Liver (tissue), 9 donors: ENCODE results near the gene TP53AIP1. TPM values are rescaled to one million over a fixed set of nuclear protein-coding genes. Genes with fewer than 3 reads are reported as not detected.

Source experiments
- DNase-seq: peaks from one replicate; pipeline ENCODE4 v3.0.0-alpha.2; 2017; ENCODE audit warnings: low spot score
- H3K27ac ChIP-seq, 2 donors: one replicate each; pipeline ENCODE4 v1.7.0; 2013; ENCODE audit warnings: inconsistent platforms in 2 of 2, low read length in 2 of 2, control low read depth in 1 of 2, low read depth in 1 of 2, mild to moderate bottlenecking in 1 of 2
- H3K27me3 ChIP-seq, 4 donors: one replicate each; pipeline versions ENCODE4 v1.6.1 to v1.7.0; 2013; ENCODE audit warnings: low read length in 3 of 4, inconsistent platforms in 1 of 4, mild to moderate bottlenecking in 1 of 4, moderate library complexity in 1 of 4; ENCODE audit not compliant: control insufficient read depth in 4 of 4, insufficient read depth in 4 of 4
- H3K36me3 ChIP-seq, 4 donors: one replicate each; pipeline versions ENCODE4 v1.6.1 to v1.7.0; 2013; ENCODE audit warnings: low read length in 3 of 4, mild to moderate bottlenecking in 3 of 4, low read depth in 1 of 4, moderate library complexity in 1 of 4; ENCODE audit not compliant: control insufficient read depth in 4 of 4, insufficient read depth in 3 of 4
- H3K4me1 ChIP-seq, 4 donors: one replicate each; pipeline versions ENCODE4 v1.6.1 to v1.7.0; 2013; ENCODE audit warnings: low read length in 3 of 4, mild to moderate bottlenecking in 3 of 4, moderate library complexity in 1 of 4; ENCODE audit not compliant: control insufficient read depth in 4 of 4, insufficient read depth in 4 of 4
- H3K4me3 ChIP-seq, 3 donors: one replicate each; pipeline versions ENCODE4 v1.6.1 to v1.7.0; 2013; ENCODE audit warnings: low read length in 3 of 3, control low read depth in 1 of 3, low read depth in 1 of 3, mild to moderate bottlenecking in 1 of 3
- H3K9ac ChIP-seq, 2 donors: one replicate each; pipeline ENCODE4 v1.7.0; 2013; ENCODE audit warnings: low read length in 2 of 2, mild to moderate bottlenecking in 2 of 2, moderate library complexity in 2 of 2, control low read depth in 1 of 2, low read depth in 1 of 2
- H3K9me3 ChIP-seq, 4 donors: one replicate each; pipeline versions ENCODE4 v1.6.1 to v1.7.0; 2013; ENCODE audit warnings: low read length in 3 of 4; ENCODE audit not compliant: control insufficient read depth in 4 of 4
- EGR1 ChIP-seq, 2 donors: IDR thresholded peaks; 2 replicates each; pipeline ENCODE4 v1.6.1; 2016 to 2018; ENCODE audit warnings: antibody characterized with exemption in 2 of 2, low read depth in 2 of 2
- FOXA1 ChIP-seq: IDR thresholded peaks from 2 replicates; pipeline ENCODE4 v1.6.1; 2016; ENCODE audit warnings: antibody characterized with exemption
- GABPA ChIP-seq, 2 donors: IDR thresholded peaks in 1 of 2; conservative IDR thresholded peaks in 1 of 2; 2 replicates each; pipeline ENCODE4 v1.6.1; 2016; ENCODE audit warnings: antibody characterized with exemption in 2 of 2, mild to moderate bottlenecking in 1 of 2, moderate library complexity in 1 of 2
- HNF4A ChIP-seq, 2 donors: conservative IDR thresholded peaks; 2 replicates each; pipeline ENCODE4 v1.6.1; 2016; ENCODE audit warnings: antibody characterized with exemption in 2 of 2, mild to moderate bottlenecking in 2 of 2
- HNF4G ChIP-seq: IDR thresholded peaks from 2 replicates; pipeline ENCODE4 v1.6.1; 2016; ENCODE audit warnings: antibody characterized with exemption
- JUND ChIP-seq, 2 donors: IDR thresholded peaks; 2 replicates each; pipeline ENCODE4 v1.6.1; 2016; ENCODE audit warnings: antibody characterized with exemption in 2 of 2
- NR2F2 ChIP-seq: IDR thresholded peaks from 2 replicates; pipeline ENCODE4 v1.6.1; 2016; ENCODE audit warnings: antibody characterized with exemption
- RAD21 ChIP-seq, 2 donors: IDR thresholded peaks; 2 replicates each; pipeline ENCODE4 v1.6.1; 2016; ENCODE audit warnings: antibody characterized with exemption in 2 of 2, mild to moderate bottlenecking in 2 of 2
- RXRA ChIP-seq, 2 donors: IDR thresholded peaks; 2 replicates each; pipeline ENCODE4 v1.6.1; 2017 to 2018; ENCODE audit warnings: antibody characterized with exemption in 2 of 2, mild to moderate bottlenecking in 1 of 2
- SP1 ChIP-seq: IDR thresholded peaks from 2 replicates; pipeline ENCODE4 v1.6.1; 2018; ENCODE audit warnings: antibody characterized with exemption, mild to moderate bottlenecking
- YY1 ChIP-seq: IDR thresholded peaks from 2 replicates; pipeline ENCODE4 v1.6.1; 2016; ENCODE audit warnings: antibody characterized with exemption, mild to moderate bottlenecking
- WGBS: extraction: QIAGEN DNeasy Blood & Tissue Kit; methylation state at CpG from one replicate; pipeline ENCODE4 v1.1.7; 2013; 5-methylcytosine and 5-hydroxymethylcytosine counted together
- polyA plus RNA-seq, 2 donors: library from polyadenylated mRNA; stranded (reverse) in 1 of 2; unstranded in 1 of 2; fragments of 200-250 nt in 1 of 2; fragments of >200 nt in 1 of 2; fragmentation: Nextera tagmentation in 1 of 2; extraction: Ambion mirVana in 1 of 2; gene quantifications; one replicate each; pipeline versions ENCODE4 v1.2.1 to v1.2.3, GENCODE V29; 2013 to 2015
- total RNA-seq, 2 donors: library from RNA; depleted of rRNA; stranded (reverse); fragments of >200 nt; gene quantifications; one replicate each; pipeline ENCODE4 v1.2.3, GENCODE V29; 2014
- TF ChIP-seq, protein P1 (sequence below): IDR thresholded peaks from 2 replicates; pipeline ENCODE4 v1.6.1; 2016; ENCODE audit warnings: antibody characterized with exemption
- TF ChIP-seq, protein P2 (sequence below): IDR thresholded peaks from 2 replicates; pipeline ENCODE4 v1.6.1; 2016; ENCODE audit warnings: antibody characterized with exemption
- TF ChIP-seq, protein P3 (sequence below): IDR thresholded peaks from 2 replicates; pipeline ENCODE4 v1.6.1; 2016; ENCODE audit warnings: antibody characterized with exemption, mild to moderate bottlenecking
- TF ChIP-seq, protein P4 (sequence below): fragments of 150-350 bp; IDR thresholded peaks from 2 replicates; pipeline ENCODE4 v1.5.1; 2017; ENCODE audit warnings: improper control_type of control experiment, low read depth, low read length; ENCODE audit not compliant: missing input control
- donor health status: healthy.
- donor health status: healthy.
- donor health status: healthy.
- donor health status: healthy.
- donor health status: healthy.

Gene TP53AIP1
- total and polyA plus RNA-seq, 4 donors, result 0.08 TPM; not detected in 3

DNA sequence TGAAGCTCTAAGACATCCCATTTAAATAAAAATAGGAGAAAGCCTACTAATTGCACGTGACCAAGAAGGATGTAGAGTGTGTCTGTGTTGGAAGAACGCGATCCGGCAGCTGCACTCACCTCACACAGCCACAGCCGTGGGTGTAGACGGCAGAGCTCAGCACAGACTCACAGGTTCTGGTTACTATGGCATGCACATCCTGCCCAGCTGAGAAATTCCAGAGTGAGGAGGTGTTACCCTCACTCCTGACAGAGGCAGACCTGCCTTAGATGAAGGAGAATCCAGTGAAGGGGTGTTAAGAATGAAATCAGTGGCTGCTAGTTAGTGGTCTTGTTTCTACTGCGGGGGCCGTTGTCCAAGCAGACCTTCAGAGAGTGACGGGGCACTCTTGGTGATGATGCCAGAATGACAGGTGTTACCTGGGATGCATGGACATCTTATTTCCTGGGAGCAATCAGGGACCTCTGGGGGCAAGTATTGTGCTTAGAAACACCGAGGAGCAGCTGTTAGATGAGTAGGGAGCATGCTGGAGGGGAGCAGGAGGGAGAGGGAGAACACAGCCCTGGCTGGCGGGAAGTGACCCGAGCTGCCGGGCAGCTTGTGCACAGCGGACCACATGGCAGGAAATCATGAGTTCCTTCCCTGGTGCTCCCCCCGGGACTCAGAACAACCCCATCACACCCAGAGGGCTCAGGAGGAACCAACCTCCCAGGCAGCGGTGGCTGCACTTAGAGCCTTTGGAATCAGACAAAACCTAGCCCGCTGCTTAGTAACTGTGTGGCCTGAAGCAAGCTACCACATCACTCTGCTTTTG lies 39.2 kb downstream of the TP53AIP1 start:
- WGBS, result 59% methylated on average over 17 of the region's 17 CpGs
- Histone ChIP-seq H3K27ac (no peak overlapping the region), H3K9me3 (no peaks in the 10 kb centered on the region), H3K36me3 (no peaks in the 10 kb centered on the region), H3K4me1 (peaks cover 2 to 32% (median 27%) of the 10 kb centered on the region in 4 donors), H3K27me3 (peaks cover 0 to 8% (median 3%) of the 10 kb centered on the region in 4 donors), H3K9ac (no peak overlapping the region), H3K4me3 (no peak overlapping the region)
- no peak for DNase-seq
- TF ChIP-seq, protein P1, sequence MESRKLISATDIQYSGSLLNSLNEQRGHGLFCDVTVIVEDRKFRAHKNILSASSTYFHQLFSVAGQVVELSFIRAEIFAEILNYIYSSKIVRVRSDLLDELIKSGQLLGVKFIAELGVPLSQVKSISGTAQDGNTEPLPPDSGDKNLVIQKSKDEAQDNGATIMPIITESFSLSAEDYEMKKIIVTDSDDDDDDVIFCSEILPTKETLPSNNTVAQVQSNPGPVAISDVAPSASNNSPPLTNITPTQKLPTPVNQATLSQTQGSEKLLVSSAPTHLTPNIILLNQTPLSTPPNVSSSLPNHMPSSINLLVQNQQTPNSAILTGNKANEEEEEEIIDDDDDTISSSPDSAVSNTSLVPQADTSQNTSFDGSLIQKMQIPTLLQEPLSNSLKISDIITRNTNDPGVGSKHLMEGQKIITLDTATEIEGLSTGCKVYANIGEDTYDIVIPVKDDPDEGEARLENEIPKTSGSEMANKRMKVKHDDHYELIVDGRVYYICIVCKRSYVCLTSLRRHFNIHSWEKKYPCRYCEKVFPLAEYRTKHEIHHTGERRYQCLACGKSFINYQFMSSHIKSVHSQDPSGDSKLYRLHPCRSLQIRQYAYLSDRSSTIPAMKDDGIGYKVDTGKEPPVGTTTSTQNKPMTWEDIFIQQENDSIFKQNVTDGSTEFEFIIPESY, result no peak
- TF ChIP-seq, protein P2, sequence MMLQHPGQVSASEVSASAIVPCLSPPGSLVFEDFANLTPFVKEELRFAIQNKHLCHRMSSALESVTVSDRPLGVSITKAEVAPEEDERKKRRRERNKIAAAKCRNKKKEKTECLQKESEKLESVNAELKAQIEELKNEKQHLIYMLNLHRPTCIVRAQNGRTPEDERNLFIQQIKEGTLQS, result no peak
- no peak for TF ChIP-seq SP1
- no peak for TF ChIP-seq EGR1 (IDR thresholded peaks at IDR 0.05; ENCODE audit: low read depth in 2 of 2)
- TF ChIP-seq RAD21 (IDR thresholded peaks at IDR 0.05), result no peak
- TF ChIP-seq RXRA (IDR thresholded peaks at IDR 0.05), result no peak
- TF ChIP-seq HNF4G, result no peak
- TF ChIP-seq GABPA (IDR thresholded peaks at IDR 0.05 in 1 of 2, conservative IDR thresholded peaks at IDR 0.05 in 1 of 2), result no peak
- no peak for TF ChIP-seq YY1
- TF ChIP-seq, protein P3, sequence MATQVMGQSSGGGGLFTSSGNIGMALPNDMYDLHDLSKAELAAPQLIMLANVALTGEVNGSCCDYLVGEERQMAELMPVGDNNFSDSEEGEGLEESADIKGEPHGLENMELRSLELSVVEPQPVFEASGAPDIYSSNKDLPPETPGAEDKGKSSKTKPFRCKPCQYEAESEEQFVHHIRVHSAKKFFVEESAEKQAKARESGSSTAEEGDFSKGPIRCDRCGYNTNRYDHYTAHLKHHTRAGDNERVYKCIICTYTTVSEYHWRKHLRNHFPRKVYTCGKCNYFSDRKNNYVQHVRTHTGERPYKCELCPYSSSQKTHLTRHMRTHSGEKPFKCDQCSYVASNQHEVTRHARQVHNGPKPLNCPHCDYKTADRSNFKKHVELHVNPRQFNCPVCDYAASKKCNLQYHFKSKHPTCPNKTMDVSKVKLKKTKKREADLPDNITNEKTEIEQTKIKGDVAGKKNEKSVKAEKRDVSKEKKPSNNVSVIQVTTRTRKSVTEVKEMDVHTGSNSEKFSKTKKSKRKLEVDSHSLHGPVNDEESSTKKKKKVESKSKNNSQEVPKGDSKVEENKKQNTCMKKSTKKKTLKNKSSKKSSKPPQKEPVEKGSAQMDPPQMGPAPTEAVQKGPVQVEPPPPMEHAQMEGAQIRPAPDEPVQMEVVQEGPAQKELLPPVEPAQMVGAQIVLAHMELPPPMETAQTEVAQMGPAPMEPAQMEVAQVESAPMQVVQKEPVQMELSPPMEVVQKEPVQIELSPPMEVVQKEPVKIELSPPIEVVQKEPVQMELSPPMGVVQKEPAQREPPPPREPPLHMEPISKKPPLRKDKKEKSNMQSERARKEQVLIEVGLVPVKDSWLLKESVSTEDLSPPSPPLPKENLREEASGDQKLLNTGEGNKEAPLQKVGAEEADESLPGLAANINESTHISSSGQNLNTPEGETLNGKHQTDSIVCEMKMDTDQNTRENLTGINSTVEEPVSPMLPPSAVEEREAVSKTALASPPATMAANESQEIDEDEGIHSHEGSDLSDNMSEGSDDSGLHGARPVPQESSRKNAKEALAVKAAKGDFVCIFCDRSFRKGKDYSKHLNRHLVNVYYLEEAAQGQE, result no peak
- no peak for TF ChIP-seq HNF4A (conservative IDR thresholded peaks at IDR 0.05)
- TF ChIP-seq NR2F2, result no peak
- TF ChIP-seq, protein P4, sequence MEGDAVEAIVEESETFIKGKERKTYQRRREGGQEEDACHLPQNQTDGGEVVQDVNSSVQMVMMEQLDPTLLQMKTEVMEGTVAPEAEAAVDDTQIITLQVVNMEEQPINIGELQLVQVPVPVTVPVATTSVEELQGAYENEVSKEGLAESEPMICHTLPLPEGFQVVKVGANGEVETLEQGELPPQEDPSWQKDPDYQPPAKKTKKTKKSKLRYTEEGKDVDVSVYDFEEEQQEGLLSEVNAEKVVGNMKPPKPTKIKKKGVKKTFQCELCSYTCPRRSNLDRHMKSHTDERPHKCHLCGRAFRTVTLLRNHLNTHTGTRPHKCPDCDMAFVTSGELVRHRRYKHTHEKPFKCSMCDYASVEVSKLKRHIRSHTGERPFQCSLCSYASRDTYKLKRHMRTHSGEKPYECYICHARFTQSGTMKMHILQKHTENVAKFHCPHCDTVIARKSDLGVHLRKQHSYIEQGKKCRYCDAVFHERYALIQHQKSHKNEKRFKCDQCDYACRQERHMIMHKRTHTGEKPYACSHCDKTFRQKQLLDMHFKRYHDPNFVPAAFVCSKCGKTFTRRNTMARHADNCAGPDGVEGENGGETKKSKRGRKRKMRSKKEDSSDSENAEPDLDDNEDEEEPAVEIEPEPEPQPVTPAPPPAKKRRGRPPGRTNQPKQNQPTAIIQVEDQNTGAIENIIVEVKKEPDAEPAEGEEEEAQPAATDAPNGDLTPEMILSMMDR, result no peak
- no peak for TF ChIP-seq FOXA1
- no peak for TF ChIP-seq JUND (IDR thresholded peaks at IDR 0.05)
